HG03460 (cell line): Measurements from ENCODE around the gene BEGAIN.

ENCODE experiments used
- ATAC-seq: cut with Tn5 transposase; IDR thresholded peaks from one replicate; pipeline ENCODE4 v1.9.1; 2021; ENCODE audit not compliant: unreplicated experiment

BEGAIN gene

GRCh38 chr14:100570726-100571454 is 16.3 kb downstream of the BEGAIN start:
- no peak for ATAC-seq

GRCh38 chr14:100569734-100570286 is 17.4 kb downstream of the BEGAIN start:
- ATAC-seq, result no peak

GRCh38 chr14:100568998-100569733 is 18.1 kb downstream of the BEGAIN start:
- no peak for ATAC-seq

GRCh38 chr14:100568164-100568997 is 18.8 kb downstream of the BEGAIN start:
- no peak for ATAC-seq

- no peak for ATAC-seq
These were observed 19.4 kb downstream of the BEGAIN start for GRCh38 chr14:100567877-100568163.

GRCh38 chr14:100567009-100567876 is 20.0 kb downstream of the BEGAIN start:
- no peak for ATAC-seq

- ATAC-seq, result no peak
These were observed 20.6 kb downstream of the BEGAIN start for GRCh38 chr14:100566586-100566985.

- no peak for ATAC-seq
These were observed 21.1 kb downstream of the BEGAIN start for GRCh38 chr14:100566119-100566518.

GRCh38 chr14:100565650-100566049 is 21.6 kb downstream of the BEGAIN start:
- ATAC-seq, result no peak

GRCh38 chr14:100564512-100564911 is 22.7 kb downstream of the BEGAIN start:
- ATAC-seq, result no peak

GRCh38 chr14:100562751-100563150 is 24.5 kb downstream of the BEGAIN start:
- ATAC-seq, result no peak

GRCh38 chr14:100561005-100561404 is 26.2 kb downstream of the BEGAIN start:
- ATAC-seq, result no peak

- ATAC-seq, result no peak
These were observed 26.7 kb downstream of the BEGAIN start for GRCh38 chr14:100560471-100560870.

GRCh38 chr14:100559455-100559854 is 27.8 kb downstream of the BEGAIN start:
- ATAC-seq, result no peak

GRCh38 chr14:100558966-100559365 is 28.3 kb downstream of the BEGAIN start:
- no peak for ATAC-seq

- ATAC-seq, result no peak
These were observed 29.0 kb downstream of the BEGAIN start for GRCh38 chr14:100558226-100558625.

- ATAC-seq, result no peak
These were observed 29.6 kb downstream of the BEGAIN start for GRCh38 chr14:100557658-100558057.

- no peak for ATAC-seq
These were observed 30.2 kb downstream of the BEGAIN start for GRCh38 chr14:100556936-100557505.

- no peak for ATAC-seq
These were observed 31.1 kb downstream of the BEGAIN start for GRCh38 chr14:100556140-100556475.

GRCh38 chr14:100555436-100556139 is 31.6 kb downstream of the BEGAIN start:
- no peak for ATAC-seq
